GM04503 (cell line): ENCODE data around the gene CRPPA.
"Not testable (repeated sequence)": the region's sequence is repeated elsewhere in the genome, so short reads cannot be mapped to it uniquely, and the experiment has no call there.

Source experiments
- DNase-seq: peaks from one replicate; pipeline ENCODE4 v3.0.0-alpha.2; 2012; ENCODE audit warnings: low read depth

CRPPA gene

GRCh38 chr7:16421333-16422102 lies at the start of gene CRPPA:
CRPPA (minus strand) TSS chr7:16421538; CDS start chr7:16421322, 216 bp downstream.
- DNase-seq, result no peak

- no peak for DNase-seq
Observed at GRCh38 chr7:16465469-16466361, 44.4 kb upstream of the CRPPA start, which contains the start of gene SOSTDC1. SOSTDC1 (minus strand) TSS chr7:16465738; CDS start chr7:16465668, 70 bp downstream.

GRCh38 chr7:16463949-16464715 lies 42.8 kb upstream of the CRPPA start:
- DNase-seq, result no peak

- no peak for DNase-seq
Observed at GRCh38 chr7:16463520-16463919, 42.2 kb upstream of the CRPPA start.

GRCh38 chr7:16462431-16462889 lies 41.1 kb upstream of the CRPPA start:
- no peak for DNase-seq

- DNase-seq, result no peak
Observed at GRCh38 chr7:16460789-16461493, 39.6 kb upstream of the CRPPA start.

- not testable (repeated sequence) for DNase-seq
Observed at GRCh38 chr7:16456303-16456702, 35.0 kb upstream of the CRPPA start.

GRCh38 chr7:16455591-16455990 lies 34.3 kb upstream of the CRPPA start:
- no peak for DNase-seq

GRCh38 chr7:16450366-16450765 lies 29.0 kb upstream of the CRPPA start:
- DNase-seq, result no peak

GRCh38 chr7:16447876-16448275 lies 26.5 kb upstream of the CRPPA start:
- no peak for DNase-seq

GRCh38 chr7:16446508-16446907 lies 25.2 kb upstream of the CRPPA start:
- DNase-seq, result no peak

GRCh38 chr7:16443871-16444270 lies 22.5 kb upstream of the CRPPA start:
- not testable (repeated sequence) for DNase-seq

- DNase-seq, result no peak
Observed at GRCh38 chr7:16438988-16439387, 17.6 kb upstream of the CRPPA start.

- DNase-seq, result no peak
Observed at GRCh38 chr7:16436306-16436705, 15.0 kb upstream of the CRPPA start.

- DNase-seq, result no peak
Observed at GRCh38 chr7:16433568-16434122, 12.3 kb upstream of the CRPPA start.

GRCh38 chr7:16432425-16432731 lies 11.0 kb upstream of the CRPPA start:
- DNase-seq, result no peak

GRCh38 chr7:16431646-16432424 lies 10.5 kb upstream of the CRPPA start:
- DNase-seq, result no peak

GRCh38 chr7:16430133-16430532 lies 8.8 kb upstream of the CRPPA start:
- DNase-seq, result no peak

- no peak for DNase-seq
Observed at GRCh38 chr7:16428672-16429071, 7.3 kb upstream of the CRPPA start.

GRCh38 chr7:16428182-16428581 lies 6.8 kb upstream of the CRPPA start:
- no peak for DNase-seq

GRCh38 chr7:16423761-16424160 lies 2.4 kb upstream of the CRPPA start:
- no peak for DNase-seq
